ENCODE results near the gene E2F8.

DNA sequence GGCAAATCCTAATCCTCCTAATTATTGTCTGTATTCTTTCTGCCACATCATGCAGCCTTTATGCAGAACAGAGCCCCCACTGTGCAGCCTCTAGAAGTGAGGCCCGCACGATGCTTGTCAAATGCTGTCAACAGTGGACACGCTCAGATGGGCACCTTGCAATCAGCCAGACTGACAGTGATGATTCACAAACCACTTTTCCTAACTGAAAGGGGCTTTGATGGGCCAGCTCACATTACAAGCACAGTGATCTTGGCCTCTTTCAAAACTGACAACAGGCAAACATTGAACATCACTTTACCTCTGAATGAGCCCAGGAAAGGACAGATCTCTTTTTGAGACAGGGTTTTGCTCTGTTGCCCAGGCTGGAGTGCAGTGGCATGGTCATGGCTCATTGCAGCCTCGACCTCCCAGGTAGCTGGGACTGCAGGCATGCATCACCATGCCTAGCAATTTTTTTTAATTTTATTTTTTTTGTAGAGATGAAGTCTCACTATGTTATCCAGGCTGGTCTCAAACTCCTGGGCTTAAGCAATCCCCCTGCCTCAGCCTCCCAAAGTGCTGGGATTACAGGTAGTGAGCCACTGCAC, 18.0 kb upstream of the E2F8 start:
- TF ChIP-seq, protein P1, sequence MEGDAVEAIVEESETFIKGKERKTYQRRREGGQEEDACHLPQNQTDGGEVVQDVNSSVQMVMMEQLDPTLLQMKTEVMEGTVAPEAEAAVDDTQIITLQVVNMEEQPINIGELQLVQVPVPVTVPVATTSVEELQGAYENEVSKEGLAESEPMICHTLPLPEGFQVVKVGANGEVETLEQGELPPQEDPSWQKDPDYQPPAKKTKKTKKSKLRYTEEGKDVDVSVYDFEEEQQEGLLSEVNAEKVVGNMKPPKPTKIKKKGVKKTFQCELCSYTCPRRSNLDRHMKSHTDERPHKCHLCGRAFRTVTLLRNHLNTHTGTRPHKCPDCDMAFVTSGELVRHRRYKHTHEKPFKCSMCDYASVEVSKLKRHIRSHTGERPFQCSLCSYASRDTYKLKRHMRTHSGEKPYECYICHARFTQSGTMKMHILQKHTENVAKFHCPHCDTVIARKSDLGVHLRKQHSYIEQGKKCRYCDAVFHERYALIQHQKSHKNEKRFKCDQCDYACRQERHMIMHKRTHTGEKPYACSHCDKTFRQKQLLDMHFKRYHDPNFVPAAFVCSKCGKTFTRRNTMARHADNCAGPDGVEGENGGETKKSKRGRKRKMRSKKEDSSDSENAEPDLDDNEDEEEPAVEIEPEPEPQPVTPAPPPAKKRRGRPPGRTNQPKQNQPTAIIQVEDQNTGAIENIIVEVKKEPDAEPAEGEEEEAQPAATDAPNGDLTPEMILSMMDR (IDR thresholded peaks at IDR 0.05), result no peak
- no peak for TF ChIP-seq POLR2A (IDR thresholded peaks at IDR 0.05)
- TF ChIP-seq EP300 (IDR thresholded peaks at IDR 0.05), result no peak
- TF ChIP-seq POLR2AphosphoS5 (IDR thresholded peaks at IDR 0.05), result no peak
